Gastroesophageal sphincter (tissue), 4 donors: ENCODE measurements around the gene SMPD2. TPM values are rescaled to one million over a fixed set of nuclear protein-coding genes. Genes with fewer than 3 reads are reported as not detected.

ENCODE experiments used
- ATAC-seq: fragments of 150-250 bp; one replicate; pipeline ENCODE4 v1.9.1; 2016; ENCODE audit warnings: mild to moderate bottlenecking, moderate library complexity
- H3K27ac ChIP-seq, 4 donors: fragments of 200-600 bp; sonication (generic) in 3 of 4; 1 replicate in 3 of 4; 2 replicates in 1 of 4; pipeline ENCODE4 v1.5.1; 2016 to 2019
- H3K27me3 ChIP-seq: fragments of 200-600 bp; sonication (generic); one replicate; pipeline ENCODE4 v1.5.1; 2019
- H3K36me3 ChIP-seq, 2 donors: fragments of 200-600 bp; sonication (generic); one replicate each; pipeline ENCODE4 v1.5.1; 2019; ENCODE audit warnings: control low read depth in 1 of 2
- H3K4me1 ChIP-seq, 3 donors: fragments of 200-600 bp; sonication (generic); 1 replicate in 2 of 3; 2 replicates in 1 of 3; pipeline ENCODE4 v1.5.1; 2016 to 2019; ENCODE audit warnings: control low read depth in 2 of 3
- H3K4me3 ChIP-seq, 2 donors: fragments of 200-600 bp; sonication (generic); one replicate each; pipeline ENCODE4 v1.5.1; 2019; ENCODE audit warnings: mild to moderate bottlenecking in 1 of 2, moderate library complexity in 1 of 2
- H3K9me3 ChIP-seq, 3 donors: fragments of 200-600 bp; sonication (generic); one replicate each; pipeline ENCODE4 v1.5.1; 2017 to 2019; ENCODE audit warnings: control low read depth in 2 of 3
- EP300 ChIP-seq: sonication (generic); formaldehyde crosslinking; IDR thresholded peaks from one replicate; pipeline ENCODE4 v1.6.1; 2017; ENCODE audit warnings: antibody characterized with exemption, mild to moderate bottlenecking
- POLR2A ChIP-seq, 2 donors: fragments of 450-650 bp; IDR thresholded peaks; one replicate each; pipeline ENCODE4 v1.6.1; 2017; ENCODE audit warnings: antibody characterized with exemption in 2 of 2, mild to moderate bottlenecking in 2 of 2, moderate library complexity in 1 of 2
- POLR2AphosphoS5 ChIP-seq: sonication (generic); formaldehyde crosslinking; IDR thresholded peaks from one replicate; pipeline ENCODE4 v1.6.1; 2017; ENCODE audit warnings: antibody characterized with exemption
- WGBS, 2 donors: methylation state at CpG; one replicate each; pipeline ENCODE4 v1.1.5; 2018; ENCODE audit warnings: low coverage in 1 of 2; 5-methylcytosine and 5-hydroxymethylcytosine counted together
- total RNA-seq, 4 donors: library from RNA; depleted of rRNA; stranded (reverse); fragments of >200 nt; gene quantifications; one replicate each; pipeline ENCODE4 v1.1.0, GENCODE V29; 2016
- TF ChIP-seq, protein P1 (sequence below), 4 experiments: fragments of 200-600 bp in 2 of 4; fragments of 450-650 bp in 2 of 4; sonication (generic) in 1 of 4; IDR thresholded peaks; one replicate each; pipeline ENCODE4 v1.5.1; 2017 to 2019; ENCODE audit warnings: antibody characterized with exemption in 4 of 4, mild to moderate bottlenecking in 2 of 4, moderate library complexity in 2 of 4

The SMPD2 gene
- total RNA-seq, 4 donors from 2014 or later, result 3.5 to 7.5 (median 6.4) TPM

DNA sequence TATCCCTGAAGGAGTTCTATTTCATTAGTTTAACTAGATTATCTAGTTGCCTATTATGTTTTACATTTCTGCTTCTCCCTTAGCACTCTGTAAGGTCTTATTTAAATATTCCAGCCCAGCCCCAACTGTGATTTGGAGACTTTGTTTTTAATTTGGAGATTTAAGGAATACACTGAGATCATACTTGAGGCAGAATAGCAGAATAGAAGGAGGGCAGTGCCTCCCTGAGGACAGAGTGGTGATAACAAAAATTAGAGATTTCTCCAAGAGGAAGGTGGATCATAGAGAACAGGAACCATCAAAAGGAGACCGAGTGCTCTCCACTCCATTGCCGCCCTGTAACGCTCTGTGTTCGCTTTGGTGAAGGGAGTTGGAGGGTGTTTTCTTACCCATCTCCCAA is 43.5 kb upstream of the SMPD2 start:
- 40 to 63% methylated on average over 1 to 4 of the region's 4 CpGs for WGBS, 2 donors
- H3K27me3 ChIP-seq, result no peaks in the 10 kb centered on the region
- no peak for TF ChIP-seq EP300
- TF ChIP-seq, protein P1, sequence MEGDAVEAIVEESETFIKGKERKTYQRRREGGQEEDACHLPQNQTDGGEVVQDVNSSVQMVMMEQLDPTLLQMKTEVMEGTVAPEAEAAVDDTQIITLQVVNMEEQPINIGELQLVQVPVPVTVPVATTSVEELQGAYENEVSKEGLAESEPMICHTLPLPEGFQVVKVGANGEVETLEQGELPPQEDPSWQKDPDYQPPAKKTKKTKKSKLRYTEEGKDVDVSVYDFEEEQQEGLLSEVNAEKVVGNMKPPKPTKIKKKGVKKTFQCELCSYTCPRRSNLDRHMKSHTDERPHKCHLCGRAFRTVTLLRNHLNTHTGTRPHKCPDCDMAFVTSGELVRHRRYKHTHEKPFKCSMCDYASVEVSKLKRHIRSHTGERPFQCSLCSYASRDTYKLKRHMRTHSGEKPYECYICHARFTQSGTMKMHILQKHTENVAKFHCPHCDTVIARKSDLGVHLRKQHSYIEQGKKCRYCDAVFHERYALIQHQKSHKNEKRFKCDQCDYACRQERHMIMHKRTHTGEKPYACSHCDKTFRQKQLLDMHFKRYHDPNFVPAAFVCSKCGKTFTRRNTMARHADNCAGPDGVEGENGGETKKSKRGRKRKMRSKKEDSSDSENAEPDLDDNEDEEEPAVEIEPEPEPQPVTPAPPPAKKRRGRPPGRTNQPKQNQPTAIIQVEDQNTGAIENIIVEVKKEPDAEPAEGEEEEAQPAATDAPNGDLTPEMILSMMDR (IDR thresholded peaks at IDR 0.05), result peak in 3 of 4 experiments; percentile 41 to 58 (median 43)
- no peaks in the 10 kb centered on the region for H3K36me3 ChIP-seq
- H3K4me1 ChIP-seq, result no peaks in the 10 kb centered on the region
- peak; percentile 66 for ATAC-seq
- H3K4me3 ChIP-seq, result no peak overlapping the region
- no peak overlapping the region for H3K27ac ChIP-seq
- H3K9me3 ChIP-seq, result no peaks in the 10 kb centered on the region

GRCh38 chr6:109406196-109406595 is 34.3 kb upstream of the SMPD2 start:
- 80 to 85% methylated on average over 1 to 4 of the region's 4 CpGs for WGBS, 2 donors
- Histone ChIP-seq H3K9me3 (no peaks in the 10 kb centered on the region), H3K36me3 (no peaks in the 10 kb centered on the region), H3K4me3 (no peak overlapping the region), H3K27ac (no peak overlapping the region), H3K27me3 (no peaks in the 10 kb centered on the region), H3K4me1 (no peaks in the 10 kb centered on the region)
- peak; percentile 39 for ATAC-seq
- TF ChIP-seq, protein P1 (IDR thresholded peaks at IDR 0.05), result no peak
- TF ChIP-seq EP300, result no peak
- TF ChIP-seq POLR2A (IDR thresholded peaks at IDR 0.05), result no peak
- no peak for TF ChIP-seq POLR2AphosphoS5

DNA sequence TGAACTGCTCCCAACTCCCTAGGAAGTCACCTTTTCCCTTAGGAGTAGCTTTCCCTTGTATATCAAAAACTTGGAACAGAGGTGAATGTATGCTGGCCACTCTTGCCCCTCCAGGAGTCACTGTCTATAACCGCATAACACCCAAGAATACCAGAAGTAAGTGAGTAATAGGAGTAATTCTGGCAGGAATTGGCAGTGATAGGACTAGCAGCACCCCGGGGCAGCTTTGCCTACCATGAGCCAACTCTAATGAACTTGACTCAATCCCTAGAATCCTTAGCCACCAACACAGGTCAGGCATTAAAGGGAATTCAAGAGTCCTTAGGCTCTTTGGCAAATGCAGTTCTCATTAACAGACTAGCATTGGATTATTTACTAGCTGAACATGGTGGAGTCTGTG is 29.5 kb upstream of the SMPD2 start:
- Histone ChIP-seq H3K9me3 (no peaks in the 10 kb centered on the region), H3K36me3 (no peaks in the 10 kb centered on the region), H3K4me3 (no peak overlapping the region), H3K27me3 (no peaks in the 10 kb centered on the region), H3K27ac (no peak overlapping the region), H3K4me1 (no peaks in the 10 kb centered on the region)
- TF ChIP-seq EP300 (no peak), POLR2AphosphoS5 (no peak)
- WGBS, 2 donors, result 94% methylated on average over 2 of the region's 2 CpGs; no CpG with 5 or more reads in 1 of the 2 donors
- ATAC-seq, result no peak

DNA sequence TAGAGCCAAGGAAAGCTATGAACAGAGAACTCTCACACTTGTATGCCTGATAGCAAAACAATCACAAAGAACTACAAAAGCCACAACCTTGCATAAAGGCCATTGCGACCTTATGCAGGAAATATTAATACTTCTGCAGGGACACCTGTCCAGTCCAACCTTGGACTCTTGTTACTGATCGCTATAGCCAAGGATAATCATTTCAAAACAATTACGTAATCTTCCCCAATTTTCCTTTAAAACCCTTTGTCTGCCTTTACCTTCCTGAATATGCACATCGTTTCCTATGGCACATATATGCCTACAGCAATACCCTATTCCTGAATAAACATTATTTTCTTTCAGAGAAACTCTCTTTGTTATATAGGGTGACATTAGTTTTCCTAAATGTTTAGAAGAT is 22.9 kb upstream of the SMPD2 start:
- TF ChIP-seq POLR2AphosphoS5, result no peak
- TF ChIP-seq POLR2A (IDR thresholded peaks at IDR 0.05), result no peak
- no peak for TF ChIP-seq EP300
- TF ChIP-seq, protein P1 (IDR thresholded peaks at IDR 0.05), result no peak
- no peaks in the 10 kb centered on the region for H3K4me1 ChIP-seq
- H3K9me3 ChIP-seq, result no peaks in the 10 kb centered on the region
- H3K27me3 ChIP-seq, result no peaks in the 10 kb centered on the region
- WGBS, 2 donors, result 95% methylated on average over 4 of the region's 4 CpGs
- no peak for ATAC-seq
- no peak overlapping the region for H3K4me3 ChIP-seq
- H3K27ac ChIP-seq, result no peak overlapping the region
- H3K36me3 ChIP-seq, result peaks cover 0 to 9% of the 10 kb centered on the region in 2 donors

DNA sequence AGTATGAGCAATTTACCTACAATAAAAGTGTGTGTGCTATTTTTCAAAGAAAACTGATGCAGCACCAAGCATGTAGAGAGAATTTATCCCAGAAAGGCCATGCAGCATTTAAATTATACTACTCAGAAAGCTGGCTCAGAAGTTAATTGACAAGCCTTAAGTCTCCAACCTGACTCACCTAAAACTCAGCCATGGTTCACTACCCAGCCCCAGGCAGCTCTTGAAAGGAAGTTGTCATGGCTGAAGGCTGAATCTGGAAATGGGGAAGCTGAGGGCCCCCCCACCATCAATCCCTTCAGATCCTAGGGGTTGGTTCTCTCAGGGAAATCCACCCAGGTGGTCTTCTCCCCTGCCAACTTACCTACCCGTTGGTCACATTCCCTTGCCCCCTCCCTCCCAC is 19.8 kb upstream of the SMPD2 start:
- 36% methylated on average over 1 of the region's 1 CpG; no CpG with 5 or more reads in 1 of the 2 donors for WGBS, 2 donors
- no peaks in the 10 kb centered on the region for H3K4me1 ChIP-seq
- peaks cover 0 to 9% of the 10 kb centered on the region in 2 donors for H3K36me3 ChIP-seq
- TF ChIP-seq, protein P1 (IDR thresholded peaks at IDR 0.05), result no peak
- TF ChIP-seq POLR2A (IDR thresholded peaks at IDR 0.05) (no peak), EP300 (no peak), POLR2AphosphoS5 (no peak)
- no peak for ATAC-seq
- no peaks in the 10 kb centered on the region for H3K9me3 ChIP-seq
- H3K4me3 ChIP-seq, result no peak overlapping the region
- H3K27ac ChIP-seq, result no peak overlapping the region
- no peaks in the 10 kb centered on the region for H3K27me3 ChIP-seq
